Chondrocyte (in vitro differentiated cells): ENCODE measurements around the gene TPRG1. TPM values are rescaled to one million over a fixed set of nuclear protein-coding genes. Genes with fewer than 3 reads are reported as not detected.

ENCODE experiments used
- DNase-seq: peaks from one replicate; pipeline ENCODE4 v3.0.0; 2021; ENCODE audit warnings: mixed read lengths, low spot score
- H3K27ac Mint-ChIP-seq: one replicate; pipeline ENCODE4 v1.8.0; 2021; ENCODE audit warnings: mild to moderate bottlenecking, moderate library complexity, mixed read lengths; ENCODE audit not compliant: unreplicated experiment
- H3K27me3 Mint-ChIP-seq: 2 replicates; pipeline ENCODE4 v1.8.0; 2021; ENCODE audit warnings: low read depth, mixed read lengths
- H3K36me3 Mint-ChIP-seq: 2 replicates; pipeline ENCODE4 v1.8.0; 2021; ENCODE audit warnings: low read depth, mixed read lengths
- H3K4me1 Mint-ChIP-seq: 2 replicates; pipeline ENCODE4 v1.8.0; 2021; ENCODE audit warnings: low read depth, mild to moderate bottlenecking, mixed read lengths
- H3K4me3 Mint-ChIP-seq: one replicate; pipeline ENCODE4 v1.8.0; 2021; ENCODE audit warnings: mild to moderate bottlenecking, moderate library complexity, mixed read lengths; ENCODE audit not compliant: unreplicated experiment
- H3K9me3 Mint-ChIP-seq: 2 replicates; pipeline ENCODE4 v1.8.0; 2021; ENCODE audit warnings: low read depth, mixed read lengths
- CTCF ChIP-seq: fragments of 200-600 bp; sonication (generic); IDR thresholded peaks from 2 replicates; pipeline ENCODE4 v1.5.0; 2021; ENCODE audit warnings: antibody characterized with exemption, mild to moderate bottlenecking, moderate library complexity
- total RNA-seq: library from RNA; stranded (reverse); gene quantifications from 3 replicates; pipeline ENCODE4 v1.2.1, GENCODE V29; 2021

TPRG1 gene
- total RNA-seq, 1 donor from 2014 or later = 1.3 TPM

- TF ChIP-seq CTCF = no peak
- Mint-ChIP-seq H3K9me3 (no peaks in the 10 kb centered on the region), H3K27ac (no peak overlapping the region), H3K27me3 (peaks cover 5% of the 10 kb centered on the region), H3K36me3 (no peaks in the 10 kb centered on the region), H3K4me1 (peaks cover 9% of the 10 kb centered on the region), H3K4me3 (no peak overlapping the region)
- no peak for DNase-seq
Observed at GRCh38 chr3:189282741-189283140, 111.0 kb downstream of the TPRG1 start.

- TF ChIP-seq CTCF = no peak
- no peak for DNase-seq
- no peak overlapping the region for H3K27ac Mint-ChIP-seq
- no peaks in the 10 kb centered on the region for H3K36me3 Mint-ChIP-seq
- peaks cover 3% of the 10 kb centered on the region for H3K9me3 Mint-ChIP-seq
- H3K27me3 Mint-ChIP-seq = peaks cover 12% of the 10 kb centered on the region
- H3K4me1 Mint-ChIP-seq = peaks cover 9% of the 10 kb centered on the region
- no peak overlapping the region for H3K4me3 Mint-ChIP-seq
Observed at GRCh38 chr3:189286188-189286587, 114.4 kb downstream of the TPRG1 start.

GRCh38 chr3:189286916-189287315 lies 115.1 kb downstream of the TPRG1 start:
- Mint-ChIP-seq H3K36me3 (no peaks in the 10 kb centered on the region), H3K27ac (no peak overlapping the region), H3K9me3 (peaks cover 3% of the 10 kb centered on the region), H3K4me1 (peaks cover 9% of the 10 kb centered on the region), H3K4me3 (no peak overlapping the region), H3K27me3 (peaks cover 12% of the 10 kb centered on the region)
- TF ChIP-seq CTCF = no peak
- DNase-seq = no peak

- peaks cover 14% of the 10 kb centered on the region for H3K4me1 Mint-ChIP-seq
- no peak overlapping the region for H3K27ac Mint-ChIP-seq
- no peak overlapping the region for H3K4me3 Mint-ChIP-seq
- peaks cover 3% of the 10 kb centered on the region for H3K9me3 Mint-ChIP-seq
- peaks cover 9% of the 10 kb centered on the region for H3K27me3 Mint-ChIP-seq
- no peaks in the 10 kb centered on the region for H3K36me3 Mint-ChIP-seq
- TF ChIP-seq CTCF = no peak
- DNase-seq = no peak
Observed at GRCh38 chr3:189288348-189289235, 116.8 kb downstream of the TPRG1 start.

- TF ChIP-seq CTCF = no peak
- no peak overlapping the region for H3K4me3 Mint-ChIP-seq
- no peaks in the 10 kb centered on the region for H3K36me3 Mint-ChIP-seq
- H3K27ac Mint-ChIP-seq = no peak overlapping the region
- no peak for DNase-seq
- peaks cover 9% of the 10 kb centered on the region for H3K27me3 Mint-ChIP-seq
- peaks cover 3% of the 10 kb centered on the region for H3K9me3 Mint-ChIP-seq
- H3K4me1 Mint-ChIP-seq = peaks cover 14% of the 10 kb centered on the region
Observed at GRCh38 chr3:189289251-189289650, 117.5 kb downstream of the TPRG1 start.
